HepG2 (cell line): ENCODE results near the gene KLF9. TPM values are rescaled to one million over a fixed set of nuclear protein-coding genes. Genes with fewer than 3 reads are reported as not detected.

ENCODE experiments used
- CBX2 ChIP-seq, 2 experiments: fragments of 200-600 bp in 1 of 2; sonication (generic); formaldehyde crosslinking in 1 of 2; IDR thresholded peaks; 2 replicates each; pipeline versions ENCODE4 v1.7.0 to v1.8.1; 2018 to 2022; ENCODE audit warnings: low read depth in 2 of 2, low read length in 1 of 2, mild to moderate bottlenecking in 1 of 2, missing genetic modification reagents in 1 of 2
- CENPT ChIP-seq: sonication (generic); formaldehyde crosslinking; IDR thresholded peaks from 2 replicates; pipeline ENCODE4 v1.8.0; 2022; ENCODE audit warnings: low read depth, mild to moderate bottlenecking, moderate library complexity, missing genetic modification reagents
- DR1 ChIP-seq: sonication (generic); formaldehyde crosslinking; IDR thresholded peaks from 2 replicates; pipeline ENCODE4 v1.8.0; 2021; ENCODE audit warnings: mild to moderate bottlenecking, missing genetic modification reagents, inconsistent platforms
- ERF ChIP-seq: IDR thresholded peaks from 2 replicates; pipeline ENCODE4 v1.6.1; 2018; ENCODE audit warnings: missing biosample characterization, missing genetic modification reagents
- ETV6 ChIP-seq: sonication (generic); formaldehyde crosslinking; conservative IDR thresholded peaks from 2 replicates; pipeline ENCODE4 v1.4.0; 2020; ENCODE audit warnings: missing genetic modification reagents
- GABPA ChIP-seq, 2 experiments: IDR thresholded peaks; 2 replicates each; pipeline ENCODE4 v1.6.1; 2011 to 2016; ENCODE audit warnings: low read depth in 2 of 2, low read length in 1 of 2, missing biosample characterization in 1 of 2, missing genetic modification characterization in 1 of 2
- HNF4G ChIP-seq, 2 experiments: sonication (generic) in 1 of 2; formaldehyde crosslinking in 1 of 2; IDR thresholded peaks; 2 replicates each; pipeline versions ENCODE4 v1.4.0 to v1.6.1; 2011 to 2020; ENCODE audit warnings: borderline replicate concordance in 2 of 2, low read depth in 2 of 2, mild to moderate bottlenecking in 2 of 2, low read length in 1 of 2, missing genetic modification reagents in 1 of 2, moderate library complexity in 1 of 2
- KMT2A ChIP-seq: sonication (generic); formaldehyde crosslinking; IDR thresholded peaks from 2 replicates; pipeline ENCODE4 v1.4.0; 2020; ENCODE audit warnings: missing genetic modification reagents
- KMT2B ChIP-seq: IDR thresholded peaks from 2 replicates; pipeline ENCODE4 v1.6.1; 2016; ENCODE audit warnings: missing genetic modification reagents, missing compliant biosample characterization
- MAZ ChIP-seq, 2 experiments: sonication (generic) in 1 of 2; formaldehyde crosslinking in 1 of 2; IDR thresholded peaks; 2 replicates each; pipeline versions ENCODE4 v1.5.0 to v1.6.1; 2012 to 2020; ENCODE audit warnings: low read depth in 2 of 2, mild to moderate bottlenecking in 2 of 2, borderline replicate concordance in 1 of 2, improper control_type of control experiment in 1 of 2, low read length in 1 of 2, missing genetic modification reagents in 1 of 2, moderate library complexity in 1 of 2
- NAIF1 ChIP-seq: sonication (generic); formaldehyde crosslinking; IDR thresholded peaks from 2 replicates; pipeline ENCODE4 v1.5.0; 2020; ENCODE audit warnings: mild to moderate bottlenecking, missing genetic modification reagents, borderline replicate concordance
- SSRP1 ChIP-seq: IDR thresholded peaks from 2 replicates; pipeline ENCODE4 v1.6.1; 2016; ENCODE audit warnings: control low read depth
- TGIF2 ChIP-seq: IDR thresholded peaks from 2 replicates; pipeline ENCODE4 v1.6.1; 2016; ENCODE audit warnings: control low read depth, missing compliant biosample characterization
- THYN1 ChIP-seq: sonication (generic); formaldehyde crosslinking; IDR thresholded peaks from 2 replicates; pipeline ENCODE4 v1.8.1; 2023; ENCODE audit warnings: low read depth, mild to moderate bottlenecking, moderate library complexity, missing genetic modification reagents, borderline replicate concordance
- ZNF17 ChIP-seq: sonication (generic); formaldehyde crosslinking; IDR thresholded peaks from 2 replicates; pipeline ENCODE4 v1.5.0; 2020; ENCODE audit warnings: mild to moderate bottlenecking, missing genetic modification reagents
- ZNF34 ChIP-seq: sonication (generic); formaldehyde crosslinking; IDR thresholded peaks from 2 replicates; pipeline ENCODE4 v1.4.0; 2020; ENCODE audit warnings: mild to moderate bottlenecking, missing genetic modification reagents, borderline replicate concordance
- ZNF546 ChIP-seq: sonication (generic); formaldehyde crosslinking; conservative IDR thresholded peaks from 2 replicates; pipeline ENCODE4 v1.8.1; 2023; ENCODE audit warnings: mild to moderate bottlenecking, missing genetic modification reagents
- ZNF709 ChIP-seq: sonication (generic); formaldehyde crosslinking; IDR thresholded peaks from 2 replicates; pipeline ENCODE4 v1.5.0; 2020; ENCODE audit warnings: mild to moderate bottlenecking, missing genetic modification reagents
- ZNF724P ChIP-seq: sonication (generic); formaldehyde crosslinking; IDR thresholded peaks from 2 replicates; pipeline ENCODE4 v1.8.0; 2022; ENCODE audit warnings: missing genetic modification reagents, borderline replicate concordance
- ZNF775 ChIP-seq: sonication (generic); formaldehyde crosslinking; IDR thresholded peaks from 2 replicates; pipeline ENCODE4 v1.4.0; 2020; ENCODE audit warnings: missing genetic modification reagents, mild to moderate bottlenecking, moderate library complexity, borderline replicate concordance
- polyA plus RNA-seq, 8 experiments: library from polyadenylated mRNA; depleted of rRNA in 3 of 8; stranded (reverse) in 7 of 8; unstranded in 1 of 8; fragments of >200 nt; fragmentation: Illumina TruSeq in 4 of 8; extraction: Trizol in 4 of 8; gene quantifications; 2 replicates each; pipeline versions ENCODE4 v1.2.1 to v1.2.3, GENCODE V29; 2011 to 2016; ENCODE audit warnings: low read depth in 4 of 8, missing spikeins in 1 of 8, mixed read lengths in 1 of 8; ENCODE audit not compliant: insufficient read depth in 1 of 8
- total RNA-seq, 5 experiments: library from RNA; depleted of rRNA; stranded (reverse); fragments of >200 nt; fragmentation: Illumina TruSeq; extraction: Trizol; gene quantifications; 2 replicates each; pipeline ENCODE4 v1.2.3, GENCODE V29; 2016; ENCODE audit warnings: low read depth in 1 of 5
- TF ChIP-seq, protein P1 (sequence below): sonication (generic); formaldehyde crosslinking; IDR thresholded peaks from 2 replicates; pipeline ENCODE4 v1.4.0; 2020; ENCODE audit warnings: missing genetic modification reagents; ENCODE audit errors: not compliant biosample characterization
- TF ChIP-seq, protein P2 (sequence below): sonication (generic); formaldehyde crosslinking; IDR thresholded peaks from 2 replicates; pipeline ENCODE4 v1.5.0; 2020; ENCODE audit warnings: mild to moderate bottlenecking, missing genetic modification reagents, borderline replicate concordance

Gene KLF9
- total and polyA plus RNA-seq, 2 of the 13 experiments (the other 11 are each of a cell fraction or from before 2014, with no cell fraction given): 5.7 to 7.2 TPM

DNA sequence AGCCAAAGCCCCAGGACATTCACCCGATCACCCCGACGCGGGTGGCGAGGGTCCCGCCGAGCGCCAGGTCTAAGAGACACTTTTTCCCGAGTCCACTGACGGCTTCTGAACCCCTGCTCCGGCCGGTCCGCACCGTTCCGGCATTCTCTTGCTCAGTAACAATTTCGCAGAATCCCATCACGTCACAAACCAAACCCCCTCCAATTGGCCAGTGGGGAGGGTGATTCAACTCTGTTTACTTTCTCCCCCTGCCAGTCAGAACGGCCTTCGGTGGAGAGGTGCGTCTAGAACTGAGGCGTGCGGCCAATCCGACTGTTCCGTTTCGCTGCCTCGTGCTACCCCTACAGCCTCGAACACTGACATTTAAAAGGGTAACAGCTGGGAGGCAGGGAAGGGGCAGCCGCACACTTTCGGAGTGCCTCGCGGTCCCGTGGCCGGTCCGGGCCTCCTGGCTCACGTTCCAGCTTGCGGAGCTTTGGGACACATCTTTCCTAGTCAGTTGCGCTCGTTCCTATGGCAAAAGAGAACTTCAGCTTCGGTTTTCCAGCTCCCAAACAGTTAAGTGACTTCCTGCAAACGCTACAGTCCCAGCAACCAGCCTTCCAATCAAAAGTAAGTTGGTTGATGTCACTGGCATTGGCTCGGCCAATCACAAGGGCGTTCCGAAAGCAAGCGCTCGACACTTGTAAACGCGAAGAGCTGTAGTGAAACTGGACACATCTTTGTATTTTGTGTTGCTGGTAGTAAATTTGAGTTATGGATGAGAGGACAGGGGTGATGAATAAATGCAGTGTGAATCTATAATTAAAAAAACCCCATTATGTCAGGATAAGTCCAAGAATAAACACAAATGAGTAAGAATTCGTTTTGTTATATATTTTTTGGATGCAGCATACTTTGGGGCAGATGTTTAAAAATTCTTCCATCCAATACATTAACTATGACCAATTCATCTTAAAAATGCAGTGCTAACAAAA is at the start of gene KLF9 (continued):
- TF ChIP-seq GABPA (IDR thresholded peaks at IDR 0.05; ENCODE audit: low read depth, low read length) (no peak), GABPA (CRISPR knock-in tag; IDR thresholded peaks at IDR 0.05; ENCODE audit: low read depth) (peak; percentile 37; the same call in 1 of the 2 replicates), KMT2A (CRISPR knock-in tag) (0 out of 2 replicates have a peak, but pooled peaks have one; percentile 56), TGIF2 (CRISPR knock-in tag) (peak; percentile 96), CBX2 (IDR thresholded peaks at IDR 0.05; ENCODE audit: low read depth, low read length) (peak; percentile 79; the same call in 1 of the 2 replicates), CBX2 (CRISPR knock-in tag; IDR thresholded peaks at IDR 0.05; ENCODE audit: low read depth) (peak; percentile 86; the same call in 1 of the 2 replicates), ZNF724P (peak; percentile 86; the same call in 1 of the 2 replicates), ZNF775 (CRISPR knock-in tag) (no peak), MAZ (IDR thresholded peaks at IDR 0.05; ENCODE audit: borderline replicate concordance, low read depth, low read length) (peak; percentile 52; the same call in 1 of the 2 replicates), MAZ (CRISPR knock-in tag; IDR thresholded peaks at IDR 0.05; ENCODE audit: low read depth) (peak; percentile 34), ETV6 (CRISPR knock-in tag) (no peak), DR1 (CRISPR knock-in tag) (peak; percentile 65; the same call in 1 of the 2 replicates), ZNF709 (peak; percentile 74; the same call in 1 of the 2 replicates), HNF4G (IDR thresholded peaks at IDR 0.05; ENCODE audit: borderline replicate concordance, low read depth, low read length) (no peak), HNF4G (CRISPR knock-in tag; IDR thresholded peaks at IDR 0.05; ENCODE audit: borderline replicate concordance, low read depth) (peak; percentile 56; the same call in 1 of the 2 replicates), CENPT (no peak), ERF (CRISPR knock-in tag) (peak; percentile 53), ZNF34 (no peak), ZNF546 (CRISPR knock-in tag) (no peak), SSRP1 (peak; percentile 98), KMT2B (CRISPR knock-in tag) (peak; percentile 51; the same call in 1 of the 2 replicates), ZNF17 (no peak), NAIF1 (CRISPR knock-in tag) (no peak), THYN1 (CRISPR knock-in tag) (no peak)
- TF ChIP-seq, protein P1, sequence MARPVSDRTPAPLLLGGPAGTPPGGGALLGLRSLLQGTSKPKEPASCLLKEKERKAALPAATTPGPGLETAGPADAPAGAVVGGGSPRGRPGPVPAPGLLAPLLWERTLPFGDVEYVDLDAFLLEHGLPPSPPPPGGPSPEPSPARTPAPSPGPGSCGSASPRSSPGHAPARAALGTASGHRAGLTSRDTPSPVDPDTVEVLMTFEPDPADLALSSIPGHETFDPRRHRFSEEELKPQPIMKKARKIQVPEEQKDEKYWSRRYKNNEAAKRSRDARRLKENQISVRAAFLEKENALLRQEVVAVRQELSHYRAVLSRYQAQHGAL (CRISPR knock-in tag): no peak
- TF ChIP-seq, protein P2, sequence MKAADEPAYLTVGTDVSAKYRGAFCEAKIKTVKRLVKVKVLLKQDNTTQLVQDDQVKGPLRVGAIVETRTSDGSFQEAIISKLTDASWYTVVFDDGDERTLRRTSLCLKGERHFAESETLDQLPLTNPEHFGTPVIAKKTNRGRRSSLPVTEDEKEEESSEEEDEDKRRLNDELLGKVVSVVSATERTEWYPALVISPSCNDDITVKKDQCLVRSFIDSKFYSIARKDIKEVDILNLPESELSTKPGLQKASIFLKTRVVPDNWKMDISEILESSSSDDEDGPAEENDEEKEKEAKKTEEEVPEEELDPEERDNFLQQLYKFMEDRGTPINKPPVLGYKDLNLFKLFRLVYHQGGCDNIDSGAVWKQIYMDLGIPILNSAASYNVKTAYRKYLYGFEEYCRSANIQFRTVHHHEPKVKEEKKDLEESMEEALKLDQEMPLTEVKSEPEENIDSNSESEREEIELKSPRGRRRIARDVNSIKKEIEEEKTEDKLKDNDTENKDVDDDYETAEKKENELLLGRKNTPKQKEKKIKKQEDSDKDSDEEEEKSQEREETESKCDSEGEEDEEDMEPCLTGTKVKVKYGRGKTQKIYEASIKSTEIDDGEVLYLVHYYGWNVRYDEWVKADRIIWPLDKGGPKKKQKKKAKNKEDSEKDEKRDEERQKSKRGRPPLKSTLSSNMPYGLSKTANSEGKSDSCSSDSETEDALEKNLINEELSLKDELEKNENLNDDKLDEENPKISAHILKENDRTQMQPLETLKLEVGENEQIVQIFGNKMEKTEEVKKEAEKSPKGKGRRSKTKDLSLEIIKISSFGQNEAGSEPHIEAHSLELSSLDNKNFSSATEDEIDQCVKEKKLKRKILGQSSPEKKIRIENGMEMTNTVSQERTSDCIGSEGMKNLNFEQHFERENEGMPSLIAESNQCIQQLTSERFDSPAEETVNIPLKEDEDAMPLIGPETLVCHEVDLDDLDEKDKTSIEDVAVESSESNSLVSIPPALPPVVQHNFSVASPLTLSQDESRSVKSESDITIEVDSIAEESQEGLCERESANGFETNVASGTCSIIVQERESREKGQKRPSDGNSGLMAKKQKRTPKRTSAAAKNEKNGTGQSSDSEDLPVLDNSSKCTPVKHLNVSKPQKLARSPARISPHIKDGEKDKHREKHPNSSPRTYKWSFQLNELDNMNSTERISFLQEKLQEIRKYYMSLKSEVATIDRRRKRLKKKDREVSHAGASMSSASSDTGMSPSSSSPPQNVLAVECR: peak; percentile 82; the same call in 1 of the 2 replicates
